Liver (tissue), 9 donors: Measurements from ENCODE around the gene ZNF593. TPM values are rescaled to one million over a fixed set of nuclear protein-coding genes. Genes with fewer than 3 reads are reported as not detected.

Experiments used
- DNase-seq: peaks from one replicate; pipeline ENCODE4 v3.0.0-alpha.2; 2017; ENCODE audit warnings: low spot score
- H3K27ac ChIP-seq, 2 donors: one replicate each; pipeline ENCODE4 v1.7.0; 2013; ENCODE audit warnings: inconsistent platforms in 2 of 2, low read length in 2 of 2, control low read depth in 1 of 2, low read depth in 1 of 2, mild to moderate bottlenecking in 1 of 2
- H3K27me3 ChIP-seq, 4 donors: one replicate each; pipeline versions ENCODE4 v1.6.1 to v1.7.0; 2013; ENCODE audit warnings: low read length in 3 of 4, inconsistent platforms in 1 of 4, mild to moderate bottlenecking in 1 of 4, moderate library complexity in 1 of 4; ENCODE audit not compliant: control insufficient read depth in 4 of 4, insufficient read depth in 4 of 4
- H3K36me3 ChIP-seq, 4 donors: one replicate each; pipeline versions ENCODE4 v1.6.1 to v1.7.0; 2013; ENCODE audit warnings: low read length in 3 of 4, mild to moderate bottlenecking in 3 of 4, low read depth in 1 of 4, moderate library complexity in 1 of 4; ENCODE audit not compliant: control insufficient read depth in 4 of 4, insufficient read depth in 3 of 4
- H3K4me1 ChIP-seq, 4 donors: one replicate each; pipeline versions ENCODE4 v1.6.1 to v1.7.0; 2013; ENCODE audit warnings: low read length in 3 of 4, mild to moderate bottlenecking in 3 of 4, moderate library complexity in 1 of 4; ENCODE audit not compliant: control insufficient read depth in 4 of 4, insufficient read depth in 4 of 4
- H3K4me3 ChIP-seq, 3 donors: one replicate each; pipeline versions ENCODE4 v1.6.1 to v1.7.0; 2013; ENCODE audit warnings: low read length in 3 of 3, control low read depth in 1 of 3, low read depth in 1 of 3, mild to moderate bottlenecking in 1 of 3
- H3K9ac ChIP-seq, 2 donors: one replicate each; pipeline ENCODE4 v1.7.0; 2013; ENCODE audit warnings: low read length in 2 of 2, mild to moderate bottlenecking in 2 of 2, moderate library complexity in 2 of 2, control low read depth in 1 of 2, low read depth in 1 of 2
- H3K9me3 ChIP-seq, 4 donors: one replicate each; pipeline versions ENCODE4 v1.6.1 to v1.7.0; 2013; ENCODE audit warnings: low read length in 3 of 4; ENCODE audit not compliant: control insufficient read depth in 4 of 4
- ATF3 ChIP-seq: IDR thresholded peaks from 2 replicates; pipeline ENCODE4 v1.6.1; 2016; ENCODE audit warnings: antibody characterized with exemption
- CTCF ChIP-seq: fragments of 150-350 bp; IDR thresholded peaks from 2 replicates; pipeline ENCODE4 v1.5.1; 2017; ENCODE audit warnings: improper control_type of control experiment, low read depth, low read length; ENCODE audit not compliant: missing input control
- EGR1 ChIP-seq, 2 donors: IDR thresholded peaks; 2 replicates each; pipeline ENCODE4 v1.6.1; 2016 to 2018; ENCODE audit warnings: antibody characterized with exemption in 2 of 2, low read depth in 2 of 2
- FOXA1 ChIP-seq: IDR thresholded peaks from 2 replicates; pipeline ENCODE4 v1.6.1; 2016; ENCODE audit warnings: antibody characterized with exemption
- FOXA2 ChIP-seq: IDR thresholded peaks from 2 replicates; pipeline ENCODE4 v1.6.1; 2016; ENCODE audit warnings: antibody characterized with exemption
- GABPA ChIP-seq, 2 donors: IDR thresholded peaks in 1 of 2; conservative IDR thresholded peaks in 1 of 2; 2 replicates each; pipeline ENCODE4 v1.6.1; 2016; ENCODE audit warnings: antibody characterized with exemption in 2 of 2, mild to moderate bottlenecking in 1 of 2, moderate library complexity in 1 of 2
- HNF4A ChIP-seq, 2 donors: conservative IDR thresholded peaks; 2 replicates each; pipeline ENCODE4 v1.6.1; 2016; ENCODE audit warnings: antibody characterized with exemption in 2 of 2, mild to moderate bottlenecking in 2 of 2
- HNF4G ChIP-seq: IDR thresholded peaks from 2 replicates; pipeline ENCODE4 v1.6.1; 2016; ENCODE audit warnings: antibody characterized with exemption
- MAX ChIP-seq: IDR thresholded peaks from 2 replicates; pipeline ENCODE4 v1.6.1; 2016; ENCODE audit warnings: antibody characterized with exemption
- RAD21 ChIP-seq, 2 donors: IDR thresholded peaks; 2 replicates each; pipeline ENCODE4 v1.6.1; 2016; ENCODE audit warnings: antibody characterized with exemption in 2 of 2, mild to moderate bottlenecking in 2 of 2
- REST ChIP-seq: IDR thresholded peaks from 2 replicates; pipeline ENCODE4 v1.6.1; 2016; ENCODE audit warnings: antibody characterized with exemption, mild to moderate bottlenecking
- RXRA ChIP-seq, 2 donors: IDR thresholded peaks; 2 replicates each; pipeline ENCODE4 v1.6.1; 2017 to 2018; ENCODE audit warnings: antibody characterized with exemption in 2 of 2, mild to moderate bottlenecking in 1 of 2
- TAF1 ChIP-seq: conservative IDR thresholded peaks from 2 replicates; pipeline ENCODE4 v1.6.1; 2016; ENCODE audit warnings: antibody characterized with exemption, mild to moderate bottlenecking
- YY1 ChIP-seq: IDR thresholded peaks from 2 replicates; pipeline ENCODE4 v1.6.1; 2016; ENCODE audit warnings: antibody characterized with exemption, mild to moderate bottlenecking
- ZBTB33 ChIP-seq: IDR thresholded peaks from 2 replicates; pipeline ENCODE4 v1.6.1; 2016; ENCODE audit warnings: antibody characterized with exemption
- WGBS: extraction: QIAGEN DNeasy Blood & Tissue Kit; methylation state at CpG from one replicate; pipeline ENCODE4 v1.1.7; 2013; 5-methylcytosine and 5-hydroxymethylcytosine counted together
- polyA plus RNA-seq, 2 donors: library from polyadenylated mRNA; stranded (reverse) in 1 of 2; unstranded in 1 of 2; fragments of 200-250 nt in 1 of 2; fragments of >200 nt in 1 of 2; fragmentation: Nextera tagmentation in 1 of 2; extraction: Ambion mirVana in 1 of 2; gene quantifications; one replicate each; pipeline versions ENCODE4 v1.2.1 to v1.2.3, GENCODE V29; 2013 to 2015
- total RNA-seq, 2 donors: library from RNA; depleted of rRNA; stranded (reverse); fragments of >200 nt; gene quantifications; one replicate each; pipeline ENCODE4 v1.2.3, GENCODE V29; 2014
- donor health status: healthy.
- donor health status: healthy.
- donor health status: healthy.
- donor health status: healthy.
- donor health status: healthy.

The ZNF593 gene
- total and polyA plus RNA-seq, 4 donors: 5.7 to 81.4 (median 30.2) TPM

- Histone ChIP-seq H3K36me3 (no peaks in the 10 kb centered on the region), H3K27ac (peak within 1 kb of the TSS; percentile 60 to 82), H3K4me1 (peaks cover 6 to 27% (median 13%) of the 10 kb centered on the region in 4 donors), H3K9me3 (no peaks in the 10 kb centered on the region), H3K4me3 (peak within 1 kb of the TSS; percentile 59 to 90 (median 84)), H3K9ac (peak within 1 kb of the TSS in 1 of 2 donors; percentile 90), H3K27me3 (no peaks in the 10 kb centered on the region)
- TF ChIP-seq TAF1: no peak
- no peak for TF ChIP-seq RXRA (IDR thresholded peaks at IDR 0.05)
- TF ChIP-seq MAX: no peak
- no peak for TF ChIP-seq REST
- TF ChIP-seq RAD21 (IDR thresholded peaks at IDR 0.05): no peak
- no peak for TF ChIP-seq ZBTB33
- TF ChIP-seq FOXA2: no peak
- no peak for TF ChIP-seq HNF4G
- TF ChIP-seq YY1: no peak
- TF ChIP-seq EGR1 (IDR thresholded peaks at IDR 0.05; ENCODE audit: low read depth in 2 of 2): no peak
- TF ChIP-seq HNF4A (conservative IDR thresholded peaks at IDR 0.05): no peak
- TF ChIP-seq GABPA (IDR thresholded peaks at IDR 0.05 in 1 of 2, conservative IDR thresholded peaks at IDR 0.05 in 1 of 2): no peak
- no peak for TF ChIP-seq CTCF
- TF ChIP-seq FOXA1: no peak
- no peak for TF ChIP-seq ATF3
- DNase-seq: no peak
- 78% methylated on average over 5 of the region's 5 CpGs for WGBS
These were observed 1.1 kb upstream of the ZNF593 start, which contains the start of gene C1orf232 for GRCh38 chr1:26168410-26169197. TSS of gene C1orf232 (minus strand) at chr1:26168963. CDS start at chr1:26168499, 464 bp downstream.
